H9 (cell line): ENCODE data around the gene ROM1. TPM values are rescaled to one million over a fixed set of nuclear protein-coding genes. Genes with fewer than 3 reads are reported as not detected.
A peak's percentile ranks its signal among the peaks of the same experiment; 100 is the strongest.

ENCODE experiments used
- DNase-seq: peaks from one replicate; pipeline ENCODE4 v3.0.0-alpha.2; 2017
- H2AFZ ChIP-seq: one replicate; pipeline ENCODE4 v1.6.1; 2013; ENCODE audit warnings: mild to moderate bottlenecking, low read length, control low read depth, moderate library complexity
- H2AK5ac ChIP-seq: 2 replicates; pipeline ENCODE4 v1.6.1; 2013; ENCODE audit warnings: low read length, control low read depth, mixed read lengths; ENCODE audit not compliant: insufficient read length
- H2BK120ac ChIP-seq: one replicate; pipeline ENCODE4 v1.6.1; 2013; ENCODE audit warnings: low read depth, mild to moderate bottlenecking, low read length, control low read depth, inconsistent platforms; ENCODE audit not compliant: poor library complexity, severe bottlenecking
- H2BK12ac ChIP-seq: 2 replicates; pipeline ENCODE4 v1.6.1; 2013; ENCODE audit warnings: low read length, control low read depth, mixed read lengths, low read depth; ENCODE audit not compliant: insufficient read length
- H2BK15ac ChIP-seq: 2 replicates; pipeline ENCODE4 v1.6.1; 2013; ENCODE audit warnings: low read depth, low read length, control low read depth
- H2BK20ac ChIP-seq: one replicate; pipeline ENCODE4 v1.6.1; 2013; ENCODE audit warnings: low read depth, mild to moderate bottlenecking, low read length, control low read depth, inconsistent platforms; ENCODE audit not compliant: poor library complexity, severe bottlenecking
- H2BK5ac ChIP-seq: 2 replicates; pipeline ENCODE4 v1.6.1; 2013; ENCODE audit warnings: low read length, control low read depth, mixed read lengths; ENCODE audit not compliant: insufficient read length
- H3K14ac ChIP-seq: 2 replicates; pipeline ENCODE4 v1.6.1; 2013; ENCODE audit warnings: low read length, control low read depth; ENCODE audit not compliant: insufficient read depth
- H3K18ac ChIP-seq: 2 replicates; pipeline ENCODE4 v1.6.1; 2013; ENCODE audit warnings: low read depth, mild to moderate bottlenecking, mixed read lengths, low read length, control low read depth; ENCODE audit not compliant: insufficient read length
- H3K23ac ChIP-seq: 2 replicates; pipeline ENCODE4 v1.6.1; 2013; ENCODE audit warnings: low read length, control low read depth, mixed read lengths, low read depth; ENCODE audit not compliant: insufficient read length
- H3K23me2 ChIP-seq: 2 replicates; pipeline ENCODE4 v1.6.1; 2013; ENCODE audit warnings: low read depth, mild to moderate bottlenecking, mixed read lengths, low read length, control low read depth; ENCODE audit not compliant: insufficient read length, poor library complexity, severe bottlenecking
- H3K27ac ChIP-seq: 2 replicates; pipeline ENCODE4 v1.5.1; 2013; ENCODE audit warnings: low read length, control low read depth, mixed read lengths, low read depth; ENCODE audit not compliant: insufficient read length
- H3K27me3 ChIP-seq: 2 replicates; pipeline ENCODE4 v1.6.1; 2013; ENCODE audit warnings: low read length, control low read depth, inconsistent platforms; ENCODE audit not compliant: insufficient read depth
- H3K4ac ChIP-seq: 2 replicates; pipeline ENCODE4 v1.6.1; 2013; ENCODE audit warnings: low read depth, mild to moderate bottlenecking, control low read depth, inconsistent platforms, low read length, moderate library complexity
- H3K4me1 ChIP-seq: 2 replicates; pipeline ENCODE4 v1.6.1; 2013; ENCODE audit warnings: low read length, control low read depth, inconsistent platforms; ENCODE audit not compliant: insufficient read depth
- H3K4me2 ChIP-seq: 2 replicates; pipeline ENCODE4 v1.6.1; 2013; ENCODE audit warnings: low read length, control low read depth, mixed read lengths; ENCODE audit not compliant: insufficient read length, insufficient read depth
- H3K56ac ChIP-seq: 2 replicates; pipeline ENCODE4 v1.6.1; 2013; ENCODE audit warnings: low read depth, mild to moderate bottlenecking, mixed read lengths, low read length, control low read depth; ENCODE audit not compliant: insufficient read length
- H3K79me1 ChIP-seq: 2 replicates; pipeline ENCODE4 v1.6.1; 2013; ENCODE audit warnings: low read depth, mild to moderate bottlenecking, moderate library complexity, low read length, control low read depth, inconsistent platforms; ENCODE audit not compliant: insufficient read depth, poor library complexity, severe bottlenecking
- H3K79me2 ChIP-seq: 2 replicates; pipeline ENCODE4 v1.6.1; 2013; ENCODE audit warnings: low read length, control low read depth, inconsistent platforms; ENCODE audit not compliant: insufficient read depth
- H3K9ac ChIP-seq: 2 replicates; pipeline ENCODE4 v1.6.1; 2013; ENCODE audit warnings: low read length, control low read depth, mixed read lengths; ENCODE audit not compliant: insufficient read length; ENCODE audit errors: extremely low read depth
- H3K9me3 ChIP-seq: one replicate; pipeline ENCODE4 v1.6.1; 2013; ENCODE audit warnings: low read depth, low read length, inconsistent platforms; ENCODE audit not compliant: control insufficient read depth
- H3T11ph ChIP-seq: one replicate; pipeline ENCODE4 v1.6.1; 2013; ENCODE audit warnings: mild to moderate bottlenecking, low read length, control low read depth, inconsistent platforms
- H4K20me1 ChIP-seq: one replicate; pipeline ENCODE4 v1.6.1; 2013; ENCODE audit not compliant: control insufficient read depth, insufficient read length, insufficient read depth
- H4K5ac ChIP-seq: 2 replicates; pipeline ENCODE4 v1.6.1; 2013; ENCODE audit warnings: low read depth, mild to moderate bottlenecking, mixed read lengths, low read length, control low read depth; ENCODE audit not compliant: insufficient read length
- H4K8ac ChIP-seq: replicated peaks from 2 replicates; pipeline ENCODE4 v1.6.1; 2013; ENCODE audit warnings: low read length, control low read depth, mixed read lengths, low read depth; ENCODE audit not compliant: insufficient read length
- H4K91ac ChIP-seq: 2 replicates; pipeline ENCODE4 v1.6.1; 2013; ENCODE audit warnings: low read depth, mild to moderate bottlenecking, moderate library complexity, mixed read lengths, low read length, control low read depth; ENCODE audit not compliant: insufficient read length
- H3K27ac Mint-ChIP-seq, 3 experiments: 2 replicates in 2 of 3; 3 replicates in 1 of 3; pipeline ENCODE4 v1.8.0; 2020 to 2021; ENCODE audit warnings: mixed read lengths in 3 of 3, mild to moderate bottlenecking in 1 of 3, moderate library complexity in 1 of 3
- H3K27me3 Mint-ChIP-seq: 2 replicates; pipeline ENCODE4 v1.8.0; 2021; ENCODE audit warnings: low read depth, mild to moderate bottlenecking, moderate library complexity, mixed read lengths
- H3K36me3 Mint-ChIP-seq, 3 experiments: 2 replicates in 2 of 3; 3 replicates in 1 of 3; pipeline ENCODE4 v1.8.0; 2020 to 2021; ENCODE audit warnings: low read depth in 3 of 3, mixed read lengths in 3 of 3; ENCODE audit not compliant: insufficient read depth in 1 of 3
- H3K4me1 Mint-ChIP-seq, 2 experiments: 2 replicates each; pipeline ENCODE4 v1.8.0; 2020; ENCODE audit warnings: mixed read lengths in 2 of 2
- H3K4me3 Mint-ChIP-seq, 2 experiments: 2 replicates in 1 of 2; 3 replicates in 1 of 2; pipeline ENCODE4 v1.8.0; 2020 to 2021; ENCODE audit warnings: mild to moderate bottlenecking in 2 of 2, mixed read lengths in 2 of 2, moderate library complexity in 1 of 2
- H3K9me3 Mint-ChIP-seq, 2 experiments: 2 replicates in 1 of 2; 3 replicates in 1 of 2; pipeline ENCODE4 v1.8.0; 2020; ENCODE audit warnings: mild to moderate bottlenecking in 2 of 2, mixed read lengths in 2 of 2, moderate library complexity in 1 of 2
- CTCF ChIP-seq: fragments of 200-600 bp; sonication (generic); conservative IDR thresholded peaks from 3 replicates; pipeline ENCODE4 v1.8.0; 2021; ENCODE audit warnings: antibody characterized with exemption, mild to moderate bottlenecking
- WGBS: extraction: QIAGEN DNeasy Blood & Tissue Kit; methylation state at CpG from one replicate; pipeline ENCODE4 v1.1.7; 2013; ENCODE audit warnings: missing lambda C conversion rate, low lambda C conversion rate, mixed read lengths; ENCODE audit not compliant: insufficient read length; ENCODE audit errors: extremely low coverage; 5-methylcytosine and 5-hydroxymethylcytosine counted together
- total RNA-seq: library from RNA; stranded (reverse); gene quantifications from 2 replicates; pipeline ENCODE4 v1.2.1, GENCODE V29; 2021

The ROM1 gene
- total RNA-seq, 1 experiment from 2014 or later, result 0.79 TPM

GRCh38 chr11:62565100-62565802 lies 47.8 kb upstream of the ROM1 start:
- no peaks in the 10 kb centered on the region for H3K9me3 ChIP-seq
- H2AFZ ChIP-seq, result no peak overlapping the region
- no peak overlapping the region for H2BK12ac ChIP-seq
- Mint-ChIP-seq H3K27me3 (no peaks in the 10 kb centered on the region), H3K27ac (peak overlapping the region in 1 of 3 experiments; percentile 47; a peak in 2 of 7 replicates), H3K4me3 (no peak overlapping the region), H3K9me3 (no peaks in the 10 kb centered on the region), H3K4me1 (peaks cover 32 to 35% of the 10 kb centered on the region in 2 experiments), H3K36me3 (peaks cover 57 to 94% (median 69%) of the 10 kb centered on the region in 3 experiments)
- no peak overlapping the region for H3K4ac ChIP-seq
- no peak overlapping the region for H3K18ac ChIP-seq
- no peak for DNase-seq
- no peak overlapping the region for H4K5ac ChIP-seq
- no peak overlapping the region for H2BK5ac ChIP-seq
- H3K27me3 ChIP-seq, result no peaks in the 10 kb centered on the region
- H2BK20ac ChIP-seq, result no peak overlapping the region
- H3K23ac ChIP-seq, result no peak overlapping the region
- H4K91ac ChIP-seq, result no peak overlapping the region
- H2AK5ac ChIP-seq, result no peak overlapping the region
- peaks cover 3% of the 10 kb centered on the region; the same call in 1 of the 2 replicates for H3K4me1 ChIP-seq
- no peak overlapping the region for H3K14ac ChIP-seq
- H3K79me1 ChIP-seq, result no peaks in the 10 kb centered on the region
- no peaks in the 10 kb centered on the region for H3K23me2 ChIP-seq
- no peak for TF ChIP-seq CTCF
- H3K4me2 ChIP-seq, result no peak overlapping the region
- H3K79me2 ChIP-seq, result peaks cover 3% of the 10 kb centered on the region; the same call in 1 of the 2 replicates
- no peak overlapping the region for H4K8ac ChIP-seq
- WGBS, result no CpG with 5 or more reads among the region's 5 CpGs
- no peaks in the 10 kb centered on the region for H4K20me1 ChIP-seq
- no peak overlapping the region for H3T11ph ChIP-seq
- H3K27ac ChIP-seq, result no peak overlapping the region
- H2BK15ac ChIP-seq, result no peak overlapping the region
- no peak overlapping the region for H2BK120ac ChIP-seq
- no peak overlapping the region for H3K9ac ChIP-seq
- H3K56ac ChIP-seq, result no peak overlapping the region
